HG02571 (cell line): ENCODE results near the gene EPHA1.
A peak's percentile ranks its signal among the peaks of the same experiment; 100 is the strongest.

Experiments
- ATAC-seq: cut with Tn5 transposase; IDR thresholded peaks from one replicate; pipeline ENCODE4 v1.9.1; 2021; ENCODE audit warnings: mild to moderate bottlenecking, moderate library complexity; ENCODE audit not compliant: unreplicated experiment

EPHA1 gene

DNA sequence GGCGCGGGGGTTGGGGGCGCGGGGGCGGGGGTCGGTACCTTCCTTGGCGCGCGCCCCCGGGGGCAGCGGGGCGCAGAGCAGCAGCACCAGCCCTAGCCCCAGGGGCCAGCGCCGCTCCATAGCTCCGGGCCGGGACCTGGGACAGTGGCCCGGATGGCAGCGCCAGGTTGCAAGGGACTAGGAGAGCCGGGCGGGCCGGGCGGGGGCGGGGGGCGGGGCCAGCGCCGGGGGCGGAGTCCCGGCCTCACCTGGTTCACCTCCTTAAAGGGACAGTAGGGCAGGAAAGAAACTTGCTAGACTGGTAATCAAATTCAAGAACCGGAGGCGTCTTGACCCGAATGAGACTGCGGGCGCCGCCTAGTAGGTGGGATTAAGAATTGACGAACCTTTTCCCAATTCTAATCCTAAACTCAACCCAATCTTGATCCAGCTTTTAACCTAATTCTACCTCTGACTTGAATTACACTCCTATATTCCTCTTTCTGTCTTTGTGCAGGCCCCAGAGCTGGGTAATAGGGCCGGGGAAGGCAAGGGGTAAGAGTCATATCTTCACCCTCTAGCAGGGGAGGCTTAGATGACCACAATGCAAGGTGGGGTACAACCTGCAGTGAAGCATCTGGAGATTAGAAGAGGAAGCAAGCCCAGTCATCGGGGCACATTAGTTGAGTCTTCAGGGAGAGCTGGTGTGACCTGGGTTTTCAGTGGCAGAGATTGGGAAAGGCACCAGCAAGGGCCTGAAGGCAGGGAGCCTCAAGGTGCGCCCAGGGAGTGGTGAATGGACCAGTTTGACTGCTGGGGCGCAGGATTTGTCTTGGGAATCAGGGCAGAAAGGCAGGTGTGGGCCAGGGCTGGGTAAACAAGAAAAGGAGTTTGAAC lies at the start of gene EPHA1:
Gene EPHA1, minus strand, starts transcription at position 171 of the 876 bp plus-strand sequence. Its CDS starts 51 bp downstream, at position 120.
- ATAC-seq, result no peak

- no peak for ATAC-seq
Measured at GRCh38 chr7:143458263-143458662, 49.6 kb upstream of the EPHA1 start.

GRCh38 chr7:143456992-143457793 lies 48.5 kb upstream of the EPHA1 start:
- no peak for ATAC-seq

GRCh38 chr7:143455942-143456341 lies 47.3 kb upstream of the EPHA1 start:
- ATAC-seq, result no peak

DNA sequence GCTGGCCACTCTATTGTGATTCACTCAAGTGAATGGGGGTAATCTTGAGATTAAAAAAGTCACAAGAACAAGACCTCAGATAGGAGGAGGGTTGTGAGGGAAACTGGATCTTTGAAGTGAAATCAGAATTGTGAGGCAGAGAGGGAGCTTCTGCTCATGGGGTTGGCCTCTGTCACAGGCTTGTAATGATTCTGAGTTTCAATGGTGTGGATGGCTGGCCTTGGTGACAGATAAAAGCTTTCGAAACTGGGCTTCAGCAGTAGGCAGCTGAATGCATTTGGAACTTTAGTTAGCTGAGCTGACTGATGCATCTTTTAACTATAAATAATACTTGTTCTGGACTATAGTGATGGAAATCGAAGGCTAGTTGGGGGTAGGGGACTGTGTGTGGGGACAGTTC lies 46.8 kb upstream of the EPHA1 start:
- no peak for ATAC-seq

DNA sequence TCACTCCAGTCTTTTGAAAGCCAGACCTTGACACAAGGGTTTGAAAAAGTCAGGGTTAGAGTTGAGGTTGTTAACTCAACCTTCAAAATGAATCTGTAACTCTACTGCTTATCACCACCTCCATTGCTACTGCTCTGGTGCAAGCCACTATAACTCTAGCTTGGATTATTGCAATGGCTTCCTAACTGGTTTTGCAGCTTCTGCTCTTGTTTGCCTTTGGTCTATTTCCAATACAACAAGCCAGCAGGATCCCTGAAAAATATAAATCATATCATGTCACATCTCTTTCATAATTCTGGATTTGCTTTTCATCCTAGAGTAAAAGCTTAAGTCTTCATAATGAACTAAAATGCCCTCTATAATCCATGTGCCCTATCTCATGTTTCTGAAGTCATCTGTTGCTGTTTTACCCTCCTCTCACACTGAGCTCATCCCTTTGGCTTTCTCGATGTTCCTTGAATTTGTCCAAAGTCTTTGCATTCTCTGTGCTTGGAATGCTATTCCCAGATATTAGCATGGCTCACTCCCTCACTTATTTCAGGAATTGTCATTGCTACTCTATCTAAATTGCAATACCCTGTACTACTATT lies 45.5 kb upstream of the EPHA1 start:
- no peak for ATAC-seq

GRCh38 chr7:143452495-143452894 lies 43.8 kb upstream of the EPHA1 start:
- no peak for ATAC-seq

DNA sequence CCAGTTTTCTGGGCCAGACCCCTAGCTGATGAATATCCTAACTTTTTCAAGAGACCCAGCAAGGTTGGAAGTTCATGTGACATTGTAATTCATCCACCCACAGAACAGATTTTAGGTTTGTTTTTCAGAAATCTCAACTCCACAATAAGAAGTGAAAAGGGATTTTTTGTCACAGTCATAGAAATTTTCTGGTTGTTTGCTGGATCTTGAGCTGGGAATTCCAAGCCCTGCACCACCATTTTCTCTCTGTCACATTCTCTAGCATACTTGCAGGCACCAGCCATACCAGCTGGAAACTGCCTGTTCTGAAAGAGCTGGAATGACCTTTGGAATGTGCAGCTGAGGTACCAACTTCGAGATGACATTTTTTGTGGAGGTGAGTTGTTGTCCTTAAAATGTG lies 43.1 kb upstream of the EPHA1 start:
- no peak for ATAC-seq

DNA sequence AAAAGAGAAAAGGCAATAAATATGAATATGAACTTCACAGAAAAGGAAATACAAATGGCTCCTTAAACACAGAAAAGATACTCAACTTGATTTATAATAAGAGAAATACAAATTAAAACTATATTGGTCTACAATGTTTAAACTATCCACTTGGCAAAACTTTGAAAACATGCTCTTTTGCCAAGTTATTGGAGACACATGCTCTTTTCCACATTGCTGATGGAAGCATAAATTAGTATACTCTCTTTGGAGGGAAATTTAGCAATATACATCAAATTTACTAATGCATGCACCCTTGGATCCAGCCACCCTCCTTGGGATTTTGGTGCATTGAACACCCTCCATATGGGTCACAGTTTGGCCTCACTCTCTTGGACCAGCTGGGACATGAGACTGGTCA lies 42.5 kb upstream of the EPHA1 start:
- no peak for ATAC-seq

DNA sequence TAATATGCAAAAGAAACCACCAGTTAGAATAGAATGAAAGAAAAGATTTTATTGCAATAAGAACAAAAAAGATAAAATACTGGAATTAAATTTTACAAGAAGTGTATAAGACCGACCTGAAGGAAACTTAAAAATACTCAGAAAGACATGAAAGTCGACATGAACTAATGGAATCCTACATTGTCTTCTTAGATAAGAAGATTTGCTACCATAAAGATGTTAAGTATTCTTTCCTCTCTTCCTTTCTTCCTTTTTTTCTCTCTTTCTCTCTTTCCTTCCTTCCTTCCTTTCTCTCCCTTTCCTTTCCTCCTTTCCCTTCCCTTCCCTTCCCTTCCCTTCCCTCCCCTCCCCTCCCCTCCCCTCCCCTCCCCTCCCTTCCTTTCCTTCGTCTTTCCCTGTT lies 41.1 kb upstream of the EPHA1 start:
- ATAC-seq, result no peak

- ATAC-seq, result no peak
Measured at GRCh38 chr7:143448429-143448828, 39.8 kb upstream of the EPHA1 start.

- ATAC-seq, result no peak
Measured at GRCh38 chr7:143447466-143447865, 38.8 kb upstream of the EPHA1 start.

- ATAC-seq, result no peak
Measured at GRCh38 chr7:143444785-143445184, 36.1 kb upstream of the EPHA1 start.

- no peak for ATAC-seq
Measured at GRCh38 chr7:143444063-143444782, 35.6 kb upstream of the EPHA1 start.

DNA sequence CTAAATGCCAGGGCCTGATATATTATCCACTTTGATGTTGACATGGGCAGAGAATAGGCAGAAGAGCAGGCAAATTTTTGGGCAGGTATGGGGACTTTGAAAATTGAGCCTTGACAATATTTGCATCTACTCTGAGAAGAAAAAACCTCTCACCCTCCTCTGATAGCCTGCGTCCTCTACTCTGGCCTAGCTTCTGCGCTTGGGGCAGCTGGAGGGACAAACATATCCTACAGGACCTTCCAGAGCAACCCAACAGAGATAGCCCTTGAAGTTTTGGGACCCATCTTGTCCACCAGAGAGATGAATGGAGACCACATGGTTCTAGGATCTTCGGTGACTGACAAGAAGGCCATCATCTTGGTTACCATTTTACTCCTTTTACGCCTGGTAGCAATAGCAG lies 34.5 kb upstream of the EPHA1 start, which contains the start of gene TAS2R60:
Gene TAS2R60, plus strand, starts transcription at position 301 of the 400 bp plus-strand sequence. Its CDS starts 0 bp downstream, at position 301.
- ATAC-seq, result no peak

- ATAC-seq, result no peak
Measured at GRCh38 chr7:143439866-143440265, 31.2 kb upstream of the EPHA1 start.

DNA sequence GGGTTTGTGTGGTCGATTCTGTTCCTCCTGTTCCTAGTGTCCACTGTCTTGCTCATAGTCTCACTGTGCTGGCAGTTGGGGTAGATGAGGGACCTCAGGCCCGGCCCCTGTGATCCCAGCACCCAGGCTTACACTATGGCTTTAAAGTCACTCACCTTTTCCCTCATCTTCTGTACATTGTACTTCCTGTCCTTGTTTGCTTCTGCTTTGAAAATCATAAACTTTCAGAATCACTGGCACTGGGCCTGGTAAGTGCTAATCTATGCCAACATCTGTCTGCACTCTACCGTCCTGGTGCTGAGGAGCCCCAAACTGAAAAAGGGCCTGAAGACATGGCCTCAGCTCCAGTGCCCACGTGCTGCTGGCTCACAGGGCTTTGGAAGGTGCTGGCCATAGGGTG lies 28.9 kb upstream of the EPHA1 start:
- peak; percentile 15 for ATAC-seq

GRCh38 chr7:143436325-143436946 lies 27.8 kb upstream of the EPHA1 start:
- ATAC-seq, result peak; percentile 82

DNA sequence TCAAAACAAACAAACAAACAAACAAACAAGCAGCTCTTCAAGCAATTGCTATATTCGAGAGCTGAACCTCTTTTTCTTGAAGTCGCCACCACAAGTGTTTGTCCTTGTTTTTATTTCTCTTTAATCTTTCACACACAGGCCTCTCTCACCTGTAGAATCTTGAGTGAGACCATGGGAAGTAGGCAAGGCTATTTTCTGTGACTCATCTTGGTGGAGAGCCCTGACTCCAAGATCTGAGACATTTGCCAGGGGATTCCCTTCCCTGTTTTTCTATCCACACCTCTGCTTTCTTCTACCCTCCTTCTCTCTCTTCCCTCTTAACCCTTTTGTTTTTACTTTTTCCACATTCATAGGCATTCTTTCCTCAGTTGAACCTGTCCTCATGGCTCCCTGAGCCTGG lies 26.6 kb upstream of the EPHA1 start:
- no peak for ATAC-seq

GRCh38 chr7:143434660-143435059 lies 26.0 kb upstream of the EPHA1 start:
- no peak for ATAC-seq
